NCI-H1417 treated with DMSO at 0.1 percent for 48 hours (cell line): ENCODE measurements around the gene NUAK2.

Source experiments
- DNase-seq: peaks from one replicate; lab custom pipeline; 2025; lab: John Stamatoyannopoulos, UW

Gene NUAK2

DNA sequence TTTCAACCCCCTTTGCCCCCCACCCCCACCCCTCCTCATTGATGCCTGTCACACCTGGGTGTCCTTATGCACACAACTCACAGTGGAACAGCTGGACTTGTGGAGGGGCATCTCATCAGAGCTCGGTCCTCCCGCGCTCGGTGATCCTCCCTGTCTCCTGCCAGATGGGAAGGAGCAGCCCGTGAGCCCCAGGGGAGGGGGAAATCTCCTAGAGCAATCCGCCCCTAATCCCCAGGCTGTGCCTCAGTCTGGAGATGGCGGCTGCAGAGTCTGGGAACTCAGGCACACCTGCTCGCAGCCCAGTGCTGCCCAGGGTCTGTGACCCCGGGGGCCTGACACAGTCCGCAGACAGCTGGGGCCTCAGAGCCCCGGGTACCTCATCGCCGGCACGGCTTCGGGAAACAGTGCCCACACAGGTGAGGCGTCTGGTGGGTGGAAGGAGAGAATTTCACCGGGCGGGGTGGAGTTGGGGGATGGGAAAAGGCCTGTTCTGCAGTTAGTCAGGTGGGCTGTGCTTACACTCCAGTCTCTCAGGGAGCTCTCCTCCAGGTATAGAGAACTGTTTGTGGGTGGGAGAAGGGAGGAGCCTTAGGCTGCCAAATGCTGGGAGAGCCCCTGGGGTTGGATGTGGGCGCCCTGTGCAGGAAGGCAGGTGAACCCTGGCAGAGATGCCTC is 64.5 kb downstream of the NUAK2 start:
- DNase-seq = no peak

- DNase-seq = peak; percentile 13
Observed at GRCh38 chr1:205255941-205256780, 65.4 kb downstream of the NUAK2 start.
